ENCODE data around the gene SH3TC1.

SH3TC1 gene

DNA sequence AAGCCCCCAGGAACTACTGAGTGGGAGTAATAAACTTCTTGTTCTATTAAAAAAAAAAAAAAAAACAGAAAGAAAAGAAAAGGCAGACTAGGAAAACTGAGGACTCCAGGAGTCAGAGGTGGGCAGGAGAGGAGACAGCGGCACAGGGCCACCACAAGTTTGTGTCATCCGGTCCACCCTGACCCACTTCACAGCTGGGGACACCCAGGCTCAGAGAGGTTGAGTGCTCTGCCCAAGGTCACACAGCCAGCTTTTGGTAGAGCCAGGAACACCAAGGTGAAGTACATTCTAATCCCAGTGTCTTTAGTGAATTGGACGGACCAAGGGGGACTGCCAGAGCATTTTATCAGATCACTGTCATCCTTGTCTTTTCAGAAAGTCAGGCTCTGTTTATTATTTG, 24.1 kb upstream of the SH3TC1 start:
- H3K4me3 ChIP-seq (ENCODE audit: low read depth in 1 of 2, low read length in 2 of 2): no peak overlapping the region
- H3K4me1 ChIP-seq (ENCODE audit: control insufficient read depth in 1 of 2, insufficient read depth in 2 of 2, low read length in 2 of 2): no peaks in the 10 kb centered on the region
- no peaks in the 10 kb centered on the region for H3K36me3 ChIP-seq (ENCODE audit: control insufficient read depth in 1 of 2, insufficient read depth in 2 of 2, low read length in 2 of 2)

DNA sequence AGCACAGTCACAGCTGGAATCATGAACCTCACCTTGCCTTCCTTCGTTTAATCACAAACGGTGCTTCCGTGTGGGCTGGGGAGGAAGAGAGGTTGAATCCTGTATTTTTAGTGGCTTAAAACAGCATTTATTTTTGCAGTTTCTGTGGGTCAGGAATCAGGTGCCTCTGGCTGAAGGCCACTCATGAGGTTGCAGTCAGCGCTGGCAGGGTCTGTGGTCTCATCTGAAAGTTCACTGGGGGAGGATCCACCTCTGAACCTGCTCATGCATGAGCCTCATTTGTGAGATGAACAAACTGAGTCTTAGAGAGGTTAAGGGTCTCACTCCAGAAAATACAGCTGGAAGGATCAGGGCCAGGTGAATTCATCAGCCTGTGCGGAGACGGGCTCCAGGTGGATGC, 23.4 kb upstream of the SH3TC1 start:
- no peaks in the 10 kb centered on the region for H3K36me3 ChIP-seq (ENCODE audit: control insufficient read depth in 1 of 2, insufficient read depth in 2 of 2, low read length in 2 of 2)
- H3K4me3 ChIP-seq (ENCODE audit: low read depth in 1 of 2, low read length in 2 of 2): no peak overlapping the region
- H3K4me1 ChIP-seq (ENCODE audit: control insufficient read depth in 1 of 2, insufficient read depth in 2 of 2, low read length in 2 of 2): no peaks in the 10 kb centered on the region
- no peak overlapping the region for H3K27ac ChIP-seq (ENCODE audit: low read length)
- H3K9me3 ChIP-seq (ENCODE audit: control insufficient read depth in 1 of 2, low read length in 2 of 2): no peaks in the 10 kb centered on the region
- no peaks in the 10 kb centered on the region for H3K27me3 ChIP-seq (ENCODE audit: low read depth, low read length)

More for the DNA sequence above, 24.1 kb upstream of the SH3TC1 start:
- no peak overlapping the region for H3K27ac ChIP-seq (ENCODE audit: low read length)
- H3K9me3 ChIP-seq (ENCODE audit: control insufficient read depth in 1 of 2, low read length in 2 of 2): no peaks in the 10 kb centered on the region
- H3K27me3 ChIP-seq (ENCODE audit: low read depth, low read length): no peaks in the 10 kb centered on the region

DNA sequence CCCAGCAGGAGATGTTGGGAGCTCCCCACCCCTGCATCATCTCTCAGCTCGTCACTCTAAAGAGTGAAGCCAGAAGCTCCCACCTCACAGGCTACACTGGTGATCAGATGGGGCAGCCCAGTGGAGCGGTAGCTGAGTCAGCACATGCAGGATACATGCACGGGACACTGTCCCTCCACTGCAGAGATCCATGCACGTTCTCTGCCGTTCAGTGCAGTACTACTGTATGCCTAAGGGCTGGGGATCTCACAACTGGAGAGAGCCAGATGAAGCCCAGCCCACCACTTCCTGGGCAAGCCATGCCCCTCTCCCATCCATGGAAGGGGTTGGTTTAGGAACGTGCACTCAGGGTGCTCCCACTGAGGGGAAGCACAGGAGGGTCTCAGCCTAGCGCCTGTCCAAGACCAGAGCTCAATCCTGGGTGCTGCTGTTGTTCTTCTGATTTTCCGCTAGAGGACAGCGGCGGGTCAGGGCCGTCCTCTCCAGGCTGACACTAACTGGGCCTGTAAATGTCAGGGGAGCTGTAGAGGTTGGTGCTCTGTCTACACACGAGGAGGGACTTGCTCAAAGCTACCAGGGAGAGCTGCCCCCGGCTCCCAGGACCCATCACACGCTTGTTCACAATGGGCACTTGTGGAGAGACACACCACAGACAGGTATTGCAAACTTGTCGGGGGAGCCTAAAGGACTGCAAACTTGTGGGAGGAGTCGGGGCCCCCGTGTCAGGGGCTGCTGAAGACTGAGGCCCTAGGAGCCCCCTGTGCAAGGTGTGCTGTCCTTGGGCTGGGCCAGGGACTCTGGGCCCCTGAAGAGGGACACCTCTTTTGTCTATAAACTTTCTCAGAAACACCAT, 22.3 kb upstream of the SH3TC1 start:
- Histone ChIP-seq H3K27ac (ENCODE audit: low read length) (no peak overlapping the region), H3K27me3 (ENCODE audit: low read depth, low read length) (no peaks in the 10 kb centered on the region), H3K4me1 (ENCODE audit: control insufficient read depth in 1 of 2, insufficient read depth in 2 of 2, low read length in 2 of 2) (no peaks in the 10 kb centered on the region), H3K4me3 (ENCODE audit: low read depth in 1 of 2, low read length in 2 of 2) (no peak overlapping the region), H3K36me3 (ENCODE audit: control insufficient read depth in 1 of 2, insufficient read depth in 2 of 2, low read length in 2 of 2) (no peaks in the 10 kb centered on the region), H3K9me3 (ENCODE audit: control insufficient read depth in 1 of 2, low read length in 2 of 2) (no peaks in the 10 kb centered on the region)

DNA sequence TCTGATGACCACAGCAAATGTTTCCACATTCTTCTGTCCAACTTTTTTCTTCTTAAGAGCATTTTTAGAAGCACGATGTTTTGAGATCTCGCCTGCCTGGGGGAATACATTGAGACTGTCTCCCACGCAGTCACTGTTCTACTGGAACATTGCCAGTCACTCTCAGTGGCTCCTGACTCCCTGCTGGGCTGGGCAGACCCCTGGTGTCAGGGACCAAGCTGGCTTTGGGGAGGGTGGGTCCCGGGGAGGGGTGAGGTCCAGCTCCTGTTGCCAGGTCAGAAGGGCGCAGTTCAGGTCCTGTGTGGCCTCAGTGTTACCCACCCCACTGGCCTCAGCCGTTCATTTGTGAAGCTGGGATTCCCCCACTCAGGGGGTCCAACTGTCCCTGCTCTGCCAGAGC, 21.5 kb upstream of the SH3TC1 start:
- Histone ChIP-seq H3K4me3 (ENCODE audit: low read depth in 1 of 2, low read length in 2 of 2) (no peak overlapping the region), H3K27me3 (ENCODE audit: low read depth, low read length) (no peaks in the 10 kb centered on the region), H3K36me3 (ENCODE audit: control insufficient read depth in 1 of 2, insufficient read depth in 2 of 2, low read length in 2 of 2) (no peaks in the 10 kb centered on the region), H3K9me3 (ENCODE audit: control insufficient read depth in 1 of 2, low read length in 2 of 2) (no peaks in the 10 kb centered on the region), H3K27ac (ENCODE audit: low read length) (no peak overlapping the region), H3K4me1 (ENCODE audit: control insufficient read depth in 1 of 2, insufficient read depth in 2 of 2, low read length in 2 of 2) (peaks cover 0 to under 1% of the 10 kb centered on the region in 2 donors)

DNA sequence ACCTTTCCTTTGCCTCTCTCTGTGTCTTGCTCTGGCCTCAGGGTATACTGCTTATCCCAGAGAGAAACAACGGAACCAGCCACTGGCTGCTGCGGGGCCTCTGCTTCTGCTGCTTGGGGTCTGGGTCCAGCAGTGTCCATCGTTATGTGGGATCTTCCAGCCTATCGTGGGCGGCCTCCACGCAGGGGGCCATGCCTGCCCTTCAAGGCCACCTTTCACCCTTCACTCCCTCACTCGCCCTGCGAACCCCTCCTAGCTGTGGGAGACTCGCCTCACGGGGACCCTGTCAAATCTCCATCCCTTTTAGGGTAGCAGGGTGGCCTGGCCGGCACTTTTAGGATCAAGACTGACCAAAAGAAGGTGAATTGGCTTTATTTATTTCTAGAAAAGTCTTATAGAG, 21.1 kb upstream of the SH3TC1 start:
- Histone ChIP-seq H3K9me3 (ENCODE audit: control insufficient read depth in 1 of 2, low read length in 2 of 2) (no peaks in the 10 kb centered on the region), H3K27me3 (ENCODE audit: low read depth, low read length) (no peaks in the 10 kb centered on the region), H3K4me3 (ENCODE audit: low read depth in 1 of 2, low read length in 2 of 2) (no peak overlapping the region), H3K27ac (ENCODE audit: low read length) (no peak overlapping the region), H3K4me1 (ENCODE audit: control insufficient read depth in 1 of 2, insufficient read depth in 2 of 2, low read length in 2 of 2) (peaks cover 0 to 4% of the 10 kb centered on the region in 2 donors), H3K36me3 (ENCODE audit: control insufficient read depth in 1 of 2, insufficient read depth in 2 of 2, low read length in 2 of 2) (no peaks in the 10 kb centered on the region)

DNA sequence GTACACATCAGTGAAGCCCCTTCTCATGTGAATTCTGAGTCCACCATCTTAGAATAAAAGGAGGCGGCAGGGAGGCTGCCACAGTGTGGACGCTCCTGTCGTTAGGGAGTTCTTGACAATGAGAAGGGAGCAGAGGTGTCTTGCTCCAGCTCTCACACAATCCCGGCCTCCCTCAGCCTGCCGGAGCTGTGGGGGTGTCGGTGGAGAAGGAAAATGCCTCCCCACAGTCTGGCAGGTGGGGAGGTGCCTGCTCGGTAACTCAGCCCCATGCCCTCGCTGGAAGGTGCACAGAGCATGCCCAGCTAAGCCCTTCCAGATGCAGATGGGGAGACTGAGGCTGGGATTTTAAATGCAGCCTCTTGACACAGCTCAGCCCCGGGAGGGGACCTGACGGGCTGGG, 20.0 kb upstream of the SH3TC1 start:
- H3K4me1 ChIP-seq (ENCODE audit: control insufficient read depth in 1 of 2, insufficient read depth in 2 of 2, low read length in 2 of 2): peaks cover 0 to 8% of the 10 kb centered on the region in 2 donors
- no peaks in the 10 kb centered on the region for H3K9me3 ChIP-seq (ENCODE audit: control insufficient read depth in 1 of 2, low read length in 2 of 2)
- no peak overlapping the region for H3K4me3 ChIP-seq (ENCODE audit: low read depth in 1 of 2, low read length in 2 of 2)
- H3K27ac ChIP-seq (ENCODE audit: low read length): no peak overlapping the region
- no peaks in the 10 kb centered on the region for H3K36me3 ChIP-seq (ENCODE audit: control insufficient read depth in 1 of 2, insufficient read depth in 2 of 2, low read length in 2 of 2)
- H3K27me3 ChIP-seq (ENCODE audit: low read depth, low read length): no peaks in the 10 kb centered on the region

DNA sequence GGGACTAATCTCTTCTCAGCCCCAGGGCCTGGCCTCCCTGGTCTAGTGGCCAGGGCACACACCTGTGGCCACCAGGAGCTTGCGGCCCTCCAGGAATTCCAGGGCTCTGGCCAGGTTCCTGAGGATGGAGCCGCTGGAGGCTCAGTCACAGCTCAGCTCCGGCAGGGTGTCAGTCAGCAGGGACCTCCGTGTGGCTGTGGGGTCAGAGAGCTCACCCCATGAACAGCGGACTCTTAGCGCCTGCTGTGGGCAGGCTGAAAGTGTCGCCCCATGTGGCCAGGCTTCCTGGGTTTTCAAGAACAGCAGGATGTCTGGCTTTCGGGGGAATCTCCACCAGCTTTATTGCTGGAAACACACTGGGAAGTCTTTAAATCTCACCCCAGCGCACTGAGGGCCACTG, 19.3 kb upstream of the SH3TC1 start:
- Histone ChIP-seq H3K4me1 (ENCODE audit: control insufficient read depth in 1 of 2, insufficient read depth in 2 of 2, low read length in 2 of 2) (peaks cover 0 to 8% of the 10 kb centered on the region in 2 donors), H3K4me3 (ENCODE audit: low read depth in 1 of 2, low read length in 2 of 2) (no peak overlapping the region), H3K27ac (ENCODE audit: low read length) (no peak overlapping the region), H3K36me3 (ENCODE audit: control insufficient read depth in 1 of 2, insufficient read depth in 2 of 2, low read length in 2 of 2) (no peaks in the 10 kb centered on the region), H3K9me3 (ENCODE audit: control insufficient read depth in 1 of 2, low read length in 2 of 2) (no peaks in the 10 kb centered on the region), H3K27me3 (ENCODE audit: low read depth, low read length) (no peaks in the 10 kb centered on the region)

DNA sequence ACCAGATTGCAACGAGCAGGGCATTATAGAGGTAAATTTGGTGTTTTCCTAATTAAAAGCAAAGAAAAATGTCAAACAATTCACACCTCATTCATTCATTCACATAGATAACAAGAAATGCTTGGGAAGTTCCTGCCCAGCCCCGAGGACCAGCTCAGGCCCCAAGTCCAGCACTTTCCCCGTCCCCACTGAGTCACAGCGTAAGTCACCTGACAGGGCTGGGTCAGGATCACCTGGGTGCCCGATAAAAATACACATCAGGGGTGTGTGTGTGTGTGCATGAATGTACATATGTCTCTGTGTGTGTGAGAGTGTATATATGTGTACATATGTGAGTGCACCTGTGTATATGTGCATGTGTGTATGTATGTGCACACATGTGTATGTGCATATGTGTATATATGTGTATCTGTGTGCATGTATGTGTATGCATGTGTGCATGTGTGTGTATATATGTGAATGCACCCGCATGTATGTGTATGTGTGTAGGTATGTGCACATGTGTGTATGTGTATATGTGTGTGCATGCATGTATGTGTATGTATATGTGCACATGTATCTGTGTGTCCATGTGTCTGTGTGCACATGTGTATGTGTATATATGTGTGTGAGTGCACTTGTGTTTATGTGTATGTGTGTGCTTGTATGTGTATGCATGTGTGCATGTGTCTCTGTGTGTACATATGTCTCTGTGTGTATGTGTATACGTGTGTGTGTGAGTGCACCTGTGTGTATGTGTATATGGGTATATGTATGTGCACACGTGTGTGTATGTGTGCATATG, 18.6 kb upstream of the SH3TC1 start:
- Histone ChIP-seq H3K36me3 (ENCODE audit: control insufficient read depth in 1 of 2, insufficient read depth in 2 of 2, low read length in 2 of 2) (no peaks in the 10 kb centered on the region), H3K9me3 (ENCODE audit: control insufficient read depth in 1 of 2, low read length in 2 of 2) (no peaks in the 10 kb centered on the region), H3K27me3 (ENCODE audit: low read depth, low read length) (no peaks in the 10 kb centered on the region), H3K4me1 (ENCODE audit: control insufficient read depth in 1 of 2, insufficient read depth in 2 of 2, low read length in 2 of 2) (peaks cover 0 to 8% of the 10 kb centered on the region in 2 donors), H3K4me3 (ENCODE audit: low read depth in 1 of 2, low read length in 2 of 2) (no peak overlapping the region), H3K27ac (ENCODE audit: low read length) (no peak overlapping the region)

DNA sequence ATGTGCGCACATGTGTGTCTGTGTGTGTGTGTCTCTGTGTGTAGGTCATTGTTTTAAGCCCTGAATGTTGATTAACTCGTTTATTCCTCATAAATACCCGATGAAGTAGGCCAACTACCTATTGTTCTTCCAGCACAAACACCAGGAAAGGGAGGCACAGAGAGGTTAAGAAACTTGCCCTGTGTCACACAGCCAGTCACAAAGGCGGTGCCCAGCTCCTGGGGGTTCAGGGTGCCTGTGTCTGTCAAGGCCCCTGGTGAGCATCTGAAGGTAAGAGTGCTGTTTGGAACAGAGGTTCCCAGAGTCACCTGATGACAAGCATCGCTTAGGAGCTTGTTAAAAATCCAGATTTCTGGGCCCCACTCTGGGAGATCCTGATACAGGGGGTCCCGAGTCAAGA, 18.0 kb upstream of the SH3TC1 start:
- no peaks in the 10 kb centered on the region for H3K9me3 ChIP-seq (ENCODE audit: control insufficient read depth in 1 of 2, low read length in 2 of 2)
- no peaks in the 10 kb centered on the region for H3K36me3 ChIP-seq (ENCODE audit: control insufficient read depth in 1 of 2, insufficient read depth in 2 of 2, low read length in 2 of 2)
- H3K27ac ChIP-seq (ENCODE audit: low read length): no peak overlapping the region
- no peaks in the 10 kb centered on the region for H3K27me3 ChIP-seq (ENCODE audit: low read depth, low read length)
- no peak overlapping the region for H3K4me3 ChIP-seq (ENCODE audit: low read depth in 1 of 2, low read length in 2 of 2)
- peaks cover 0 to 8% of the 10 kb centered on the region in 2 donors for H3K4me1 ChIP-seq (ENCODE audit: control insufficient read depth in 1 of 2, insufficient read depth in 2 of 2, low read length in 2 of 2)

DNA sequence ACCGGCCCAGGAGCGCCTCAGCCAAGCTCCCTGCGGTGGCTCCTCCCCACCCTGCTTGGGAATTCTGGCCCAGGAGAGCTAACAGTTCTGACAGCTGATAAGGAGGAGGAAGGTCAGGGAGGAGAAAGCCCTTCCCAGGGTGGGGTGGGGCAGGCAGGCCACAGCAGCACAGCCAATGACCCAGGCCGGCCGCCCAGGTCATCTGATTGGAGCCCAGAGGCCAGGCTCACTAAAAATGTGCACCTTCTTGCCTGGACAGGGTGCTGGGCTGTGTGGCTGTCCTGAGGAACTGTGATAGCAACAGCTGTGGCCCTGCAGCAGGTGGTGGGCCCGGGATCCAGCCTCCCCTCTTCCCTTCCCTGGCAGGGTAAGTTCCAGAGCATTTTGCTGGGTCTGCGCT, 17.2 kb upstream of the SH3TC1 start:
- Histone ChIP-seq H3K27me3 (ENCODE audit: low read depth, low read length) (no peaks in the 10 kb centered on the region), H3K9me3 (ENCODE audit: control insufficient read depth in 1 of 2, low read length in 2 of 2) (no peaks in the 10 kb centered on the region), H3K36me3 (ENCODE audit: control insufficient read depth in 1 of 2, insufficient read depth in 2 of 2, low read length in 2 of 2) (no peaks in the 10 kb centered on the region), H3K27ac (ENCODE audit: low read length) (no peak overlapping the region), H3K4me1 (ENCODE audit: control insufficient read depth in 1 of 2, insufficient read depth in 2 of 2, low read length in 2 of 2) (peaks cover 0 to 8% of the 10 kb centered on the region in 2 donors), H3K4me3 (ENCODE audit: low read depth in 1 of 2, low read length in 2 of 2) (no peak overlapping the region)

DNA sequence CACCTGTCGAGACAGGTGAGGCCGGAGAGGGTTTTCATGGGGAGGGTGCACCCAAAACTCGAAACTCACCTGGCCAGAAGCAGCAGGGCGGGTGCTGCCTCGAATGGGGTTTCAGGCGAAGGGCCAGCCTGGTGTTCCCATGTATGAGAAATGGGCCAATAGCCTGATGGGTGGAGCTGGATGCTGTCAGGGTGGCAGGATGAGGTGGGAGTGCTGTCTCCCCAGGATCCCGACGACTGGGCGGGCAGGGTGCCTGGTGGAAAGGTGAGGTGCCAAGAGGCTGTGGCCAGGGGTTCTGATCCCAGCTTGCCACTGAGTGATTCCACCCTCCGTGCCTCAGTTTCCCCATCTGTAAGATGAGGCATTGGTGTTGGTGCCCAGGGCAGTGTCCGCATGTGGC, 16.8 kb upstream of the SH3TC1 start:
- H3K4me3 ChIP-seq (ENCODE audit: low read depth in 1 of 2, low read length in 2 of 2): no peak overlapping the region
- H3K9me3 ChIP-seq (ENCODE audit: control insufficient read depth in 1 of 2, low read length in 2 of 2): no peaks in the 10 kb centered on the region
- H3K36me3 ChIP-seq (ENCODE audit: control insufficient read depth in 1 of 2, insufficient read depth in 2 of 2, low read length in 2 of 2): no peaks in the 10 kb centered on the region
- H3K27me3 ChIP-seq (ENCODE audit: low read depth, low read length): no peaks in the 10 kb centered on the region
- H3K27ac ChIP-seq (ENCODE audit: low read length): no peak overlapping the region
- peaks cover 0 to 8% of the 10 kb centered on the region in 2 donors for H3K4me1 ChIP-seq (ENCODE audit: control insufficient read depth in 1 of 2, insufficient read depth in 2 of 2, low read length in 2 of 2)

Data from muscle layer of duodenum (tissue), 2 donors.